Activated CD8-positive, alpha-beta T cell treated with anti-CD3 and anti-CD28 coated beads, Interleukin-2, amount 10 ng/mL, durations not matched to agents 7 days and 5 days (primary cell): ENCODE results near the gene FAF1. TPM values are rescaled to one million over a fixed set of nuclear protein-coding genes. Genes with fewer than 3 reads are reported as not detected.
A peak's percentile ranks its signal among the peaks of the same experiment; 100 is the strongest.

Experiments used
- ATAC-seq: fragments of 150-1000 bp; cut with Tn5 transposase; one replicate; pipeline ENCODE4 v1.10.0; 2021; ENCODE audit warnings: moderate library complexity
- CTCF ChIA-PET: fragments of 350-600 bp; sonication (Branson Sonifier 250); formaldehyde crosslinking; loops from one replicate; lab custom pipeline; 2021; ENCODE audit warnings: antibody characterized with exemption; lab: Charles Lee
- POLR2A ChIA-PET: fragments of 350-600 bp; sonication (Branson Sonifier 250); formaldehyde crosslinking; loops from one replicate; lab custom pipeline; 2021; ENCODE audit warnings: antibody characterized with exemption; lab: Charles Lee
- DNase-seq: peaks from one replicate; pipeline ENCODE4 v3.0.0-alpha.2; 2020
- H3K27ac Mint-ChIP-seq: one replicate; pipeline ENCODE4 v1.8.0; 2021; ENCODE audit warnings: mild to moderate bottlenecking, mixed read lengths
- H3K27me3 Mint-ChIP-seq: one replicate; pipeline ENCODE4 v1.8.0; 2021; ENCODE audit warnings: low read depth, mixed read lengths
- H3K36me3 Mint-ChIP-seq: one replicate; pipeline ENCODE4 v1.8.0; 2021; ENCODE audit warnings: low read depth, mixed read lengths
- H3K4me1 Mint-ChIP-seq: one replicate; pipeline ENCODE4 v1.8.0; 2021; ENCODE audit warnings: low read depth, mixed read lengths
- H3K4me3 Mint-ChIP-seq: one replicate; pipeline ENCODE4 v1.8.0; 2021; ENCODE audit warnings: mild to moderate bottlenecking, mixed read lengths
- H3K9me3 Mint-ChIP-seq: one replicate; pipeline ENCODE4 v1.8.0; 2022; ENCODE audit warnings: mixed read lengths; ENCODE audit not compliant: insufficient read depth
- total RNA-seq, 2 experiments: library from RNA; stranded (reverse); gene quantifications; one replicate each; pipeline ENCODE4 v1.2.3, GENCODE V29; 2021

FAF1 gene
- total RNA-seq, 2 experiments from 2014 or later = 95.6 to 104 TPM

DNA sequence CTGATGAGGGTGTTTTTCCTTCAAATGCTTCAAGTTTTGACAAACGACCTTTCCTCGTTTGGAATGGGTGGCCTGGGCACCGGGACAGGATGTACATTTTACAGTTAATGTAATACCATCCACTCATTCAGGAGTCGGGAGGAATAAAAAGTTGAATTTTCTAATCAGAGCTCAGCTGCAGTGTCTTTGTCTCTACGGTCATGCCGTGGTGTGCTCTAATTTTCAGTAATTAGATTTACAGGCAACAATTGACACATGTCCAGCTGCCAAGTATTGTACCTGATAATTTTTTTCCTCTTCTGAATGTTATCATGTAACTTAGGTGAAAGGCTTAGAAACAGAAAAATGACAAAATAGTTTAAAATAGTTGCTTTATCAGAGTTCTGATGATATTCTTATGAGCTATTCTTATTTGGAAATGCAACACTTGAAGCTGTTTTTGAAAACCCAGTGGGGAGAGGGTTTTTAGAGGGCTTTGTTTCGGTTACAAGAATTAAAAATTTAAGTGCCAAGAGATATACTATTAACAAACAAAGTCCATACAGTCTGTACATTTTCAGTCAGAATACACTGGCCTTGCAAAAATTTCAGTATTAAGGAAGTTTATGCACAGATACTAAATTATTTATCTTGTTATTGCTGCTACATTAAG, 11.0 kb upstream of the FAF1 start:
- POLR2A ChIA-PET = interaction anchor here (1.9 to 4.1 kb wide), 3 partner anchors 7 to 265 kb away, joined by 8 to 85 read pairs (median 71); partner anchors contain the start of genes FAF1 and RNF11
- peaks cover 53% of the 10 kb centered on the region for H3K36me3 Mint-ChIP-seq
- H3K4me3 Mint-ChIP-seq = peak overlapping the region; percentile 98
- peak overlapping the region; percentile 98 for H3K27ac Mint-ChIP-seq
- ATAC-seq = no peak
- CTCF ChIA-PET = interaction anchor here (1.7 to 3.8 kb wide), 4 partner anchors 10 to 221 kb away, joined by 3 to 30 read pairs (median 12); partner anchors contain the start of gene FAF1
- H3K27me3 Mint-ChIP-seq = no peaks in the 10 kb centered on the region
- no peaks in the 10 kb centered on the region for H3K9me3 Mint-ChIP-seq
- peaks cover 44% of the 10 kb centered on the region for H3K4me1 Mint-ChIP-seq
- DNase-seq = no peak

DNA sequence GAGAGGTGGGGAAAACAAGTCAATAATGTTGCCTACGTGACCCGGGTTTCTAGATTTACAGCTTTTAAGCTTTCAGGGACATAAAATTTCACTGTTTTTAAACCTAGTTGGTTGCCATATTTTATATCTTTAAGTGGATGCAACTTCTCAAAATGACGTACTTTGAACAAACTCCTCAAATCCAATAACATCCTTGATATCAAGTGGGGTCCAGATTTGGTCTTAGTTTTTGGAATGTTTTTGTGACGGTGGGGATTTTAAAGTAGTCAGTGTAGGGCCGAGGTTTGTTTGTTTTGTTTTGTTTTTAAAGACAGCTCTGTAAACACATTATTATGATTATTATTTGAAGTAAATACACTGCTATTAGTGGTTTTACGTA, 10.4 kb upstream of the FAF1 start:
- H3K9me3 Mint-ChIP-seq = no peaks in the 10 kb centered on the region
- ChIA-PET CTCF (interaction anchor here (1.7 to 3.8 kb wide), 4 partner anchors 9 to 221 kb away, joined by 3 to 30 read pairs (median 12); partner anchors contain the start of gene FAF1), POLR2A (interaction anchor here (0.6 to 4.1 kb wide), 8 partner anchors 8 to 549 kb away, joined by 3 to 85 read pairs (median 6); partner anchors contain the start of genes EPS15, FAF1 and RNF11)

GRCh38 chr1:50969611-50970508, 9.8 kb upstream of the FAF1 start, which contains the start of gene CDKN2C:
Gene CDKN2C (plus strand): TSS chr1:50970245. CDS start chr1:50970369, 124 bp downstream.
- Mint-ChIP-seq H3K4me1 (peaks cover 38% of the 10 kb centered on the region), H3K36me3 (peaks cover 47% of the 10 kb centered on the region), H3K27ac (peak within 1 kb of the TSS; percentile 100)

More for the DNA sequence above, 10.4 kb upstream of the FAF1 start:
- ATAC-seq = no peak
- H3K4me1 Mint-ChIP-seq = peaks cover 43% of the 10 kb centered on the region
- no peaks in the 10 kb centered on the region for H3K27me3 Mint-ChIP-seq
- peak overlapping the region; percentile 98 for H3K27ac Mint-ChIP-seq
- peaks cover 52% of the 10 kb centered on the region for H3K36me3 Mint-ChIP-seq
- peak overlapping the region; percentile 98 for H3K4me3 Mint-ChIP-seq
- DNase-seq = no peak

DNA sequence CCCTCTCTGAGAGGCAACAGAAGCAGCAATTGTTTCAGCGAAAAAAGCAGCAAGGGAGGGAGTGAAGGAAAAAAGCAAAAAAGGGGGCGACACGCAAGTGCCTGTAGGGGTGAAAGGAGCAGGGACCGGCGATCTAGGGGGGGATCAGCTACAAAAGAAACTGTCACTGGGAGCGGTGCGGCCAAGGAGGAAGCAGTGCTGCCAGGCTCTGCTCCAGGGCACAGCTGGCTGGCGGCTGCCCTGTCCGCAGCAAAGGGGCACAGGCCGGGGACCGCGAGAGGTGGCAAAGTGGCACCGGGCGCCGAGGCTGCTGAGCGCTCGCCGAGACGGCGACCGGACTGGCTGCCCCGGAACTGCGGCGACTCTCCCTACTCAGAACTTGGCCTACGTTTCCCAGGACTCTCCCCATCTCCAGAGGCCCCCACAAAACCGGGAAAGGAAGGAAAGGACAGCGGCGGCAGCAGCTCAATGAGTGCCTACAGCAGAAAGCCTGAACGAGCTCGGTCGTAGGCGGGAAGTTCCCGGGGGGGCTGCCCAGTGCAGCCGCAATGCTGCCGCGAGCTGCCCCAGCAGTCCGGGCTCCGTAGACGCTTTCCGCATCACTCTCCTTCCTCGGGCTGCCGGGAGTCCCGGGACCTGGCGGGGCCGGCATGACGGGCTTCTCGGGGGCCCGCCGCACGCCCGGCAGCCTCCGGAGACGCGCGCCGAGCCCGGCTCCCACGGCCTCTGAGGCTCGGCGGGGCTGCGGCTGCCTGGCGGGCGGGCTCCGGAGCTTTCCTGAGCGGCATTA, 8.9 kb upstream of the FAF1 start:
- Mint-ChIP-seq H3K4me3 (peak overlapping the region; percentile 98), H3K9me3 (no peaks in the 10 kb centered on the region), H3K27me3 (no peaks in the 10 kb centered on the region), H3K4me1 (peaks cover 30% of the 10 kb centered on the region), H3K27ac (peak overlapping the region; percentile 100), H3K36me3 (peaks cover 39% of the 10 kb centered on the region)
- DNase-seq (peak; percentile 66), ATAC-seq (peak; percentile 29)
- CTCF ChIA-PET = interaction anchor here (0.8 to 3.8 kb wide), 6 partner anchors 8 to 220 kb away, joined by 3 to 30 read pairs (median 18); partner anchors contain the start of gene FAF1
- POLR2A ChIA-PET = interaction anchor here (0.6 to 4.1 kb wide), 11 partner anchors 9 to 910 kb away, joined by 3 to 85 read pairs (median 4); partner anchors contain the start of gene FAF1

More at GRCh38 chr1:50969611-50970508, 9.8 kb upstream of the FAF1 start, which contains the start of gene CDKN2C:
- DNase-seq (peak; percentile 77), ATAC-seq (peak; percentile 38)
- peak within 1 kb of the TSS; percentile 98 for H3K4me3 Mint-ChIP-seq
- no peaks in the 10 kb centered on the region for H3K9me3 Mint-ChIP-seq
- POLR2A ChIA-PET = interaction anchor here (0.6 to 4.1 kb wide), 12 partner anchors 8 to 1103 kb away, joined by 3 to 85 read pairs (median 4); partner anchors contain the start of genes EPS15, FAF1 and RNF11
- CTCF ChIA-PET = interaction anchor here (0.9 to 3.8 kb wide), 7 partner anchors 8 to 222 kb away, joined by 3 to 30 read pairs (median 15); partner anchors contain the start of gene FAF1
- H3K27me3 Mint-ChIP-seq = no peaks in the 10 kb centered on the region

DNA sequence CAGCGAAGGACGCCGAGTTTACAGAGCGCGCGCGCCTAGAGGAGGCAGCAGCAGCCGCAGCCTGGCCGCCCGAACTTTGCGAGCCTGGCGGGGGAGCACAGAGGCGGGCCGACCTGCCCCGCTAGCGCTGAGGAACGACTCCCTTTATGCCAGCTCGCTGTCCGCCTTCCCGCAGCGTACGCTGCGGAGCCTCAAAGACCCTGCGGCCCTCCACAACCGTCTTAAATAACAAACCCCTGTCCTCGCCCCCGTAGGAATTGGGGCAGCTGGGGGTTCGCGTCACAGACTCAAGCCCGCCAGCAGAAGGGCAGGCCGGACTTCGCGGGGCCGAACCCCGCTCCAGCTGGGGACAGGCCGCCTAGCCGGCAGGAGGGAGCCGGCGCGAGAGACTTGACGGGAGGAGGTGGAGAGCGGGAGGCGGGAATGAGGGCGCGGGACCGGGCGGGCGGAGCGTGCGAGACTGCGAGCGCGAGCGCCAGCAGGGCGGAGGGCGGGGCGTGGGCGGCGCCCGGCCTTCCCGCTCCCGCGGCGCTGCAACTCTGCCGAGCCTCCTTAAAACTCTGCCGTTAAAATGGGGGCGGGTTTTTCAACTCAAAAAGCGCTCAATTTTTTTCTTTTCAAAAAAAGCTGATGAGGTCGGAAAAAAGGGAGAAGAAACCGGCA, 8.2 kb upstream of the FAF1 start:
- Mint-ChIP-seq H3K4me1 (peaks cover 24% of the 10 kb centered on the region), H3K36me3 (peaks cover 32% of the 10 kb centered on the region), H3K4me3 (peak overlapping the region; percentile 98), H3K27me3 (no peaks in the 10 kb centered on the region), H3K27ac (peak overlapping the region; percentile 100), H3K9me3 (no peaks in the 10 kb centered on the region)
- POLR2A ChIA-PET = interaction anchor here (0.6 to 4.1 kb wide), 8 partner anchors 8 to 248 kb away, joined by 3 to 85 read pairs (median 4); partner anchors contain the start of gene FAF1
- CTCF ChIA-PET = interaction anchor here (0.6 to 3.8 kb wide), 8 partner anchors 7 to 267 kb away, joined by 3 to 30 read pairs (median 12); partner anchors contain the start of gene FAF1
- peak; percentile 82 for ATAC-seq
- peak; percentile 89 for DNase-seq

DNA sequence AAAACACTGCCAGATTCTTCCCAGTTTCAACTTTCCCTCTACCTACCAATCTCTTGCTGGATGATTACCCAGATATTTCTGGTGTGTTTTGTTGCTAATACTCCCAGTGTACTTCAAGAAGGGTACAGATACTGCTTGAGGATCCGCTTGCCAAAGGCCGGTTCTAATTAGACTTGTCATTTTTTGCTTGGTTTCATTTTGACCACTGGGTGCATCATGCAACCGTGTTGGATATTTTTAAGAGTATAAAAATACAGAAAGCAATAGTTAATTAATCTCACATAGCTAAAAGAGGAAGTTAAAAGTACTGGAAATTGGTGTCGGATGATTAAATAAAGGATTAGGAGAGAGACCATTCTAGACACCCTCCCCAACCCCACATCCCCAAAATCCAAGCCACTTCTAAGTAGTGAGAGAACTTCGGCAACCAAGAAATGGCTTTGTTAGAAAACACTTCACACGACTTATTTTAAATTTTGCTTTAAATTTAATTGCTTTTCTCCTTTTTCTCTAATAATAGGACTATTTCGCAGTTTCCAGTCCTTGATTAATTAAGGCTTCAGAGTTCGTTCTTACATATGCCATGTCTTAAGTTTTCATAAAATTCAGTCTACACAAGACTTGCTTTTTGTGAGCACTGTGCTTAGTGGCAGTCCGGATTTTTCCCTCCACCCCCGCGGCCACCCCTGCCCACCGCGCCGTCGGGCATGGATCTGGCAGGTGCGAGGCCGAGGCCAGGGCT, 7.5 kb upstream of the FAF1 start:
- Mint-ChIP-seq H3K27ac (peak overlapping the region; percentile 100), H3K36me3 (peaks cover 26% of the 10 kb centered on the region), H3K27me3 (no peaks in the 10 kb centered on the region), H3K4me3 (peak overlapping the region; percentile 98), H3K9me3 (no peaks in the 10 kb centered on the region), H3K4me1 (peaks cover 18% of the 10 kb centered on the region)
- DNase-seq = no peak
- POLR2A ChIA-PET = interaction anchor here (0.8 to 4.1 kb wide), 4 partner anchors 8 to 37 kb away, joined by 3 to 85 read pairs (median 38); partner anchors contain the start of gene FAF1
- CTCF ChIA-PET = interaction anchor here (1.2 to 3.8 kb wide), 5 partner anchors 7 to 268 kb away, joined by 3 to 30 read pairs (median 15); partner anchors contain the start of gene FAF1
- ATAC-seq = no peak

- no peaks in the 10 kb centered on the region for H3K27me3 Mint-ChIP-seq
- no peak overlapping the region for H3K27ac Mint-ChIP-seq
- peak overlapping the region; percentile 98 for H3K4me3 Mint-ChIP-seq
- ChIA-PET CTCF (interaction anchor here (1.2 to 2.9 kb wide), 3 partner anchors 8 to 268 kb away, joined by 3 to 15 read pairs (median 9); no protein-coding TSS in a partner anchor), POLR2A (interaction anchor here (1.4 to 4.1 kb wide), 2 partner anchors 10 to 11 kb away, joined by 8 to 85 read pairs; no protein-coding TSS in a partner anchor)
- DNase-seq = no peak
- H3K4me1 Mint-ChIP-seq = peaks cover 16% of the 10 kb centered on the region
- H3K9me3 Mint-ChIP-seq = no peaks in the 10 kb centered on the region
- ATAC-seq = no peak
- peaks cover 23% of the 10 kb centered on the region for H3K36me3 Mint-ChIP-seq
Measured at GRCh38 chr1:50966991-50967390, 6.9 kb upstream of the FAF1 start.

- H3K9me3 Mint-ChIP-seq = no peaks in the 10 kb centered on the region
- H3K27me3 Mint-ChIP-seq = no peaks in the 10 kb centered on the region
- peaks cover 22% of the 10 kb centered on the region for H3K4me1 Mint-ChIP-seq
- no peak overlapping the region for H3K27ac Mint-ChIP-seq
- DNase-seq (no peak), ATAC-seq (no peak)
- peaks cover 9% of the 10 kb centered on the region for H3K36me3 Mint-ChIP-seq
- CTCF ChIA-PET = no interaction called here
- POLR2A ChIA-PET = no interaction called here
- no peak overlapping the region for H3K4me3 Mint-ChIP-seq
Measured at GRCh38 chr1:50964863-50965262, 4.8 kb upstream of the FAF1 start.

DNA sequence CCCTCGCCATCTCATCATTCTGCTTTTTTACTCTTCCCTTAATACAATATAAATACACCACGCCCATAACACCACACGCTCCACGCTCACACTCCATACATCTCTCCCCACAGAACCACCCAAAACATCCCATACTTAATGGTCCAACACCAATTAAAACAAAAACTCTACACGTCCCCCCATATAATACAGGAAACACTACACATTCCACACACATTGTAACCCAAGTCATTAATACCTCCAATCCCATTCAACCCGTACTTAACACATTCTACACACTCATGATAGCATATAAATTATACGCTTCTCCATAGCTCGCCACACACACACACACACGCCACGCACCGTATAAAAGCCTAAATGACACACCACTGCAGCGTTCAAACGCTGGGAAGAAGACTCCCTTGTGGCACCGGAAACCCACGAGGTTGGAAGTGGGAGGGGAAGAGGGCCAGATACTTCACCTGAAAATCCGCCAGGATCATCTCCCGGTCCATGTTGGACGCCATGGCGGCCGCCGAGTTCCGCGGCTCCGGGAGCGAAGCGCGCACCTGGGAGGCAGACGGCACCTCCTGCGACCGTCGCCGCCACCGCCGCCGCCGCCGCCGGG, 659 bp downstream of the FAF1 start:
- CTCF ChIA-PET = interaction anchor here (0.7 to 2.2 kb wide), 8 partner anchors 9 to 232 kb away, joined by 3 to 15 read pairs (median 6); partner anchors contain the start of gene CDKN2C
- H3K27ac Mint-ChIP-seq = peak overlapping the region; percentile 88
- H3K36me3 Mint-ChIP-seq = peaks cover 6% of the 10 kb centered on the region
- H3K4me3 Mint-ChIP-seq = peak overlapping the region; percentile 83
- ATAC-seq (peak; percentile 29), DNase-seq (peak; percentile 48)
- H3K4me1 Mint-ChIP-seq = peaks cover 31% of the 10 kb centered on the region
- POLR2A ChIA-PET = interaction anchor here (2.1 to 3.3 kb wide), 3 partner anchors 10 to 18 kb away, joined by 8 to 71 read pairs (median 53); partner anchors contain the start of gene CDKN2C
- H3K9me3 Mint-ChIP-seq = no peaks in the 10 kb centered on the region
- no peaks in the 10 kb centered on the region for H3K27me3 Mint-ChIP-seq
